Islet of Langerhans (tissue), 1 donor: ENCODE measurements around the gene CYP27B1.
"Not testable (repeated sequence)": the region's sequence is repeated elsewhere in the genome, so short reads cannot be mapped to it uniquely, and the experiment has no call there.

Experiments used
- FAIRE-seq: peaks from one replicate; lab custom pipeline; 2011; peaks lifted over from hg19 to GRCh38; lab: Jason Lieb, UNC

Gene CYP27B1

DNA sequence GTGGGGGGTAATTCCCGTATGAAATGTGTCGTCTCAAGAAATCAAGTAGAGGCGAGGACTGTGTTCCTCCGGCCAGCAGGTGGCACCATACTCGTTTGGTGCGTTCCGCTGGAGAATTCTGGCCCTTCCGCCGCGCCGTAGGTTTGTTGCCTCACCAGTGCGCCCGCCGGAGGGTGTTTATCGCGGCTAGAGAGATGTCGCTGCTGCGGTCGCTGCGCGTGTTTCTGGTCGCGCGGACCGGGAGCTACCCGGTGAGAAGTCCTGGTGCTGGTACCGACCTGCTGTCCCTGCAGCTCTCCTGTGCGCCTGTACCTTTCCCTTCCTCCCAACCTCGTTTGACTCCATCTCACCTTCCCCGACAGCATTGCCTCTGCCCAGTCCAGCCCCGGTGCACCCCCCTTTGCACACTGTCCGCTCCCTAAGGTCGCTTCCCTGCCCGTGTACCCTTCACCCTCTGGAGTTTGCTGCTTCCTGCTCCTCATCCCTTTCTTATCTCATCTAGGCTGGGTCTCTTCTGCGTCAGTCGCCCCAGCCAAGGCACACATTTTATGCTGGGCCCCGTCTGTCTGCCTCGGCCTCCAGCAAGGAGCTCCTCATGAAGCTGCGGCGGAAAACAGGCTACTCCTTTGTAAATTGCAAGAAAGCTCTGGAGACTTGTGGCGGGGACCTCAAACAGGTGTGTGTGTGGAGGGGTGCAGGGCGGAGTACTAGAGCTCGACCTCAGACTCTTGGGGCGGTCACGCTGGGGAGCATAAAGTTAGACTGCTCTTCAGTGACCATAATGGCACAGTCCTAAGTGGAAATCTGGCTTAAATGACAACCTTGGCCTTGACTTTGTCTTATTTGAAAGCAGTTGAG is 16.0 kb upstream of the CYP27B1 start, which contains the start of gene TSFM:
Gene TSFM, plus strand, starts transcription at position 180 of the 858 bp plus-strand sequence. Its CDS starts 15 bp downstream, at position 195.
- no peak for FAIRE-seq

GRCh38 chr12:57782243-57782607 is 15.3 kb upstream of the CYP27B1 start:
- FAIRE-seq: no peak

- no peak for FAIRE-seq
These were observed 14.9 kb upstream of the CYP27B1 start for GRCh38 chr12:57781801-57782200.

DNA sequence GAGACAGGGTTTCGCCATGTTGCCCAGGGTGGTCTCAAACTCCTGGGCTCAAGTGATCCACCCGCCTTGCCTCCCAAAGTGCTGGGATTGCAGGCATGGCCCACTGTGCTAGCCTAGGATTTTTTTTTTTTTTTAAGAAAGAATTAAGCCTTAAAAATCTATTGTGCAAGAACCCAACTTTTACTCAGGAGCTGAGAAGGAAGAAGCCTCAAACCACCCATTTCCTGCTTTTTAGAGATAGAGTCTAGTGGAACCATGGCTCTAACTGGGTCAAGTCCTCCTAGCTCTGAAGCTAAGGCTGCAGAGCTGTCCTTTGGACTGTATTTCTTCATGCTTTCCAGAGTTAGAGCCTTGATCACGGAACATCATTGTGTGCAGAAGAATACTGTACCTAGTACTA is 14.4 kb upstream of the CYP27B1 start:
- no peak for FAIRE-seq

DNA sequence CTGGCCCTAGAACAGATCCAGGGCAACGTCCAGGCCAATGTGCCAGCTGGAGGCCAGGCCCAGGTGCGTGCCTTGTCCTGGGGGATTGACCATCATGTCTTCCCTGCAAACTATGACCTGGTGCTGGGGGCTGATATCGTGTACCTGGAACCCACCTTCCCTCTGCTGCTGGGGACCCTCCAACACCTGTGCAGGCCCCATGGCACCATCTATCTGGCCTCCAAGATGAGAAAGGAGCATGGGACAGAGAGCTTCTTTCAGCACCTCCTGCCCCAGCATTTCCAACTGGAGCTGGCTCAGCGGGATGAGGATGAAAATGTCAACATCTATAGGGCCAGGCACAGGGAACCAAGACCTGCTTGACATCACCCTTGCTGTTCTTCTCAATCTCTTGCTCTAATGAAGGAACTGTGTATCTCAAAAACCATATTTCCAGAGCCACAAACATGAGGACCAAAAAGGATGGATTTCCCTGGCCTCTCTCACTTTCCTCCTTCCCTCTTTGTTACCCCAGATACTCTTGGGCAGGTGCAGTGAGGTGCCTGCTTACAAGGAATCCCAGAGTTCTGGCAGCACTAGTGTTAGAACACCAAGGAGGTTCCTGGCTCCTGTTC is 13.5 kb upstream of the CYP27B1 start:
- FAIRE-seq: no peak

GRCh38 chr12:57779736-57780135 is 12.9 kb upstream of the CYP27B1 start:
- FAIRE-seq: no peak

GRCh38 chr12:57777911-57778310 is 11.0 kb upstream of the CYP27B1 start:
- no peak for FAIRE-seq

DNA sequence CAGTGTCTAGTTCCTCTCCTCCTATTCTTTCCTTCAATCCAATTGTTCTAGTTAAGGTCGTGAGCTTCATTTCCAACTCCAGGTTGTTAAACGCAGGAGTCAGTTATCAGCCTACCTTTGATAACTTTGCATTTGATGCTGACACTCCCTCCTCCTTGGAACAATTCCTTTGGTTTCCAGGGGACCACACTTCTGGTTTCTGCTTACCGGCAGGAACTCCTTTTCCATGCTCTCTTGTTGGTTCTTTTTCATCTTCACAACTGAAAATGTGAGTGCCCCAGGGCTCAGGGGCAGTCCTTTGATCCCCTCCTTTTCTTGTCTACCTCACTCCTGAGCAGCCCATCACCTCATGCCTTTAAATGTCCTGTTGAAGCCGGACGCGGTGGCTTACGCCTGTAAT is 10.5 kb upstream of the CYP27B1 start:
- FAIRE-seq: no peak

GRCh38 chr12:57776247-57776587 is 9.3 kb upstream of the CYP27B1 start:
- no peak for FAIRE-seq

DNA sequence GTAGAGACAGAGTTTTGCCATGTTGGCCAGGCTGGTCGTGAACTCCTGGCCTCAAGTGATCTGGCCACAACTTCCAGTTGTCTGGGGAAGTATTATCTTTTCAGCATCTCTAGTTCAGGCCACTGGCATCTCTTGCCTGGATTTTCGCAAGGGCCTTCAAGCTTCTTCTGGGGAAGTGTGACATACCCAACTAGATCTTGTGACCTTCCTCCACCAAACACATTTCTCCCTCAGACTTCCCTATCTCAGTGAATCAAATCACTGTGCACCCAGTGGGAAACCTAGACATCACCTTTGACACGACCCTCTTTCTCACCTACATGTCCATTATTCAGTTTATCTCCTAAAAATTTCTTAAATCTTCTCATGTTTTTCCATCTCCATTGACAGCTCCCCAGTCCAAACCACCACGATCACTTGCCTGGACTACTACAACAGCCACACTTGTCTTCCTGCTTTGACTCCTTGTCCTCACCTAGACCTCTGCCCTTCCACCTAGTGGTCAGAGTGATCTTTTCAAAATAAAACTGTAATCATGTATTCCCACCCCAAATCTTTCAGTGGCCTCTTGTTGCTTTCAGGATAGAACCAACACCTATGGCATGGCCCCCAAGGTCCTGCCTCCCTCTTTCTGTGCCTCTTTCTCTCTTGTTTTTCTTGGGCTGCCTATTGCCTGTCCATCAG is 8.8 kb upstream of the CYP27B1 start:
- no peak for FAIRE-seq

DNA sequence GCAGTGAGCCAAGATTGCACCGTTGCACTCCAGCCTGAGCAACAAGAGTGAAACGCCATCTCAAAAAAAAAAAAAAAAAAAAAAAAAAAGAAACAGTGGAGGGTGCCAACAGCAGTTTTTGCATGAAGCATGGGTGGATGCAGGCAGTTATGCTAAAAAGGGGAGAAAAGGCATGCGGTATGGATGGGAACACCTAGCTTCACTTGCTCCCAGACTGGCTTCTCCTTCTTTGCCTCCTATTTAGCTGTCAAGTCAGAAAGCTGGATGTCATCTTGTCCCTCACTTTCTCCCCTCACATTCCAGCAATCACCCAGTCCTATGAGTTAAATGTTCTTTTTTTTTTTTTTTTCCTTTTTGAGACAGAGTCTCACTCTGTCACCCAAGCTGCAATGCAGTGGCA is 8.2 kb upstream of the CYP27B1 start:
- FAIRE-seq: no peak

DNA sequence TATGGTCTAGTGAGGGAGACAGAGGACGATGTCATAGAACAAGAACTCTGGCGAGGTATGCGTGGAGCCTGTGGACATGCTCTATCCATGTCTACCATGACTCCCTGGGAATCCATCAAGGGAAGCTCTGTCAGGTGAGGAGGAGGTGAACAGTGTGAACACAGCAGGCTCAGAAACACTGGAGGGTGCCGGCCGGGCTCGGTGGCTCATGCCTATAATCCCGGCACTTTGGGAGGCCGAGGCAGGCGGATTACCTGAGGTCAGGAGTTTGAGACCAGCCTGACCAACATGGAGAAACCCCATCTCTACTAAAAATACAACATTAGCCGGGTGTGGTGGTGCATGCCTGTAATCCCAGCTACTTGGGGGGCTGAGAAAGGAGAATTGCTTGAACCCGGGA is 7.8 kb upstream of the CYP27B1 start:
- not testable (repeated sequence) for FAIRE-seq

DNA sequence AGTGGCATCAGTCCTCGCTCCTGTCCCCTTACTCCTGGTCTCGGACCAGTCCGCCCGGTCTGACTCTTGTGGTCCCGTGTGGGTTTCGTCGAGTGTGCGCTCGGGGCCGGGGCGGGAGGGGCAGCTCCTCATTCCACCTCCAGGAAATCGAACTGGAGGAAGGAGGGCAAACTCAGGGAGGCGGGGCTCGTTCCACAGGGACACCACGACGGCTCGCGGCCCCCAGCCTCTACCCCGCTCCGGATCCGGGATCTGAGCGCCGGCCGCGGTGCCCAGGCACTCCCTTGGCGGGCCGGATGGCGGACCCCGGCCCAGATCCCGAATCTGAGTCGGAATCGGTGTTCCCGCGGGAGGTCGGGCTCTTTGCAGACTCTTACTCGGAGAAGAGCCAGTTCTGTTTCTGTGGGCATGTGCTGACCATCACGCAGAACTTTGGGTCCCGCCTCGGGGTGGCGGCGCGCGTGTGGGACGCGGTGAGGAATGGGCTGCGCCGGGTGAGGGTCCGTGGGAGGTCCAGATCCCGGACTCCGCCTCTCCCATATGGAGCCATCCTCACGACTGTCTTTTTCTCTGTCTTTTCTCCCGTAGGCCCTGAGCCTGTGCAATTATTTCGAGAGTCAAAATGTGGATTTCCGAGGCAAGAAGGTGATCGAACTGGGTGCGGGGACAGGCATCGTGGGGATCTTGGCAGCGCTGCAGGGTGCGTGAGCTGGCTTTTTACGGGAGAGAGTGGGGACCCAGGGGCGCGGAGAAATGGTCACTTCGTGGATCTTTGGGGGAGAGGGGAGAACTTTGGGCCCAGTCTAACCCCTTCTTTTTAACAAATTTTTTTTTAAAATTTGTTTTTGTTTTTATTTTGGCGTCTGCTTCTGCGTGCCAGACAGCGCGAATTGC is 5.8 kb upstream of the CYP27B1 start, which contains the start of gene EEF1AKMT3:
Gene EEF1AKMT3, plus strand, starts transcription at position 186 of the 894 bp plus-strand sequence. Its CDS starts 111 bp downstream, at position 297.
- no peak for FAIRE-seq

DNA sequence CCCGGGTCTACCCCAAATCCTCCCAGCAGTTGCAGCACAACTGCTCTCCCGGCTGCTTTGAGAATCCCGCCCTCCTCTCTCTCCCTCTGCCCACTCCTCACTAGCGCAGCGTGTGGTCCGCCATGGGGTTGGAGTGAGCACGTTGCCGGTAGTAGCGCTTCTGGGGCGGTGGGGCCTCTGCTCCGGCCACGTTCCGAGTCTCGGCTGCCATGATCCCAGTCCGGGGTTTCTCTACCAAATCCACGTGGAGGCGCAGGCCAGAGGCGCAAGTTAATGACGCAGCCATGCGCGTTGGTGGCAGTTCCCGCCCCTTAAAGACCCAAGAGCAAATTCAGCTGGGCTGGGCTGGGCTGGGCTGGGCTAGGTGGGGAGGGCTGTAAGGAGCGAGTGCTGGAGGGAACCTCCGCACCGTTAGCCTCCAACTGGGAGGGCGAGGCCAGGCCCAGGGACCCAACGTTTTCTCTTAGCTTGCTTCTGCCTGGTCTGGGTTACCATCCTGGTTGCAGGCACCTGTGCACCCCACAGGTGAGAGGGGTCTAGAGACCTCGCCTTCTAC is 5.1 kb upstream of the CYP27B1 start, which contains the start of gene METTL1:
Gene METTL1, minus strand, starts transcription at position 233 of the 556 bp plus-strand sequence. Its CDS starts 22 bp downstream, at position 211.
- no peak for FAIRE-seq

DNA sequence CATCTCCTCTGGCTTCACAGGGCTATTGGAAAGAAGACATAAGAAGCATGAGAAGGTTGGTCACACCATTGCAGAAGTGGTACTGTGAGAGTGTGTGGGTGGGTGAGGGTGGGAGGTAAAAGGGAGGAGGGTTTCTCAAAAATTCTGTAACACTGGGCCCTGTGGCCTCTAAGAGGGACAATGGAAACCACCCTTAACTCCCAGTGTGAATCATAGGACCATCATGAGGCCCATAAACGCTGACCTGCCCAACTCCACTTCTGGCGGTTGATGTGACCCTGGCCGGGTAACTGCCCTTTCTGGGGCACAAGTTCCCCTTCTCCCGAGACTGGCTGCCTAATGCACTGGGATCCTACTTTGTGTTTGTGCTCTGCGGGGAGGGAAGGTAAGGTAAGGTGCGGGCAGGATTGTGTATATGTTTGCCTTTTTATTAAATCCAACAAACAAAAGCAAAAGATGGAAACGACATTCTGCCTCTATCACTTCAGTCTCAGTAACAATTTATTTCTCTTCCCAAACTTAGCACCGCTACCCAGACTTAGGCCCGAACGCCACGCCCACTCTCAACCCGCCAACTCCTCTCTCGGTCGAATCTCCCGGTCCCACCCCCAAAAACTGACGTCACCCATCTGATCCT is 4.5 kb upstream of the CYP27B1 start:
- no peak for FAIRE-seq

DNA sequence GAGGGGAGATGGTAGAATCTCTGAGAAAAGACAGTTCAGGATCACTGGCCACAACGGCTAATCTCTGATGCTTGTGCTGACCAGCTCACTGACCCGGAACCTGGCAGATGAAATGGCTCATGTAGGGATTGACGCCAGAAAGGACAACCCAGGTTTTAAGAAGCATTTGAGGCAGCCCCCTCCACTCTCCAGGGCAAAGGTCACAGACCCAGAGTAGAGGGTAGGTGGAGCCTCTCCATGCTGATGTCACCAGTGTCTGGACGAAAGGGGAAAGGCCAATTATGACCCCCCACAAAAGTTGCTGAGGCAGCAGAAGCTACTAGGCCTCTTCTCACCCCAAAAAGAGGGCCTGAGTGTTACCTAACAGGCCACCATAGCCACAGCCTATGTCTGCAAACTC is 3.9 kb upstream of the CYP27B1 start:
- FAIRE-seq: no peak

DNA sequence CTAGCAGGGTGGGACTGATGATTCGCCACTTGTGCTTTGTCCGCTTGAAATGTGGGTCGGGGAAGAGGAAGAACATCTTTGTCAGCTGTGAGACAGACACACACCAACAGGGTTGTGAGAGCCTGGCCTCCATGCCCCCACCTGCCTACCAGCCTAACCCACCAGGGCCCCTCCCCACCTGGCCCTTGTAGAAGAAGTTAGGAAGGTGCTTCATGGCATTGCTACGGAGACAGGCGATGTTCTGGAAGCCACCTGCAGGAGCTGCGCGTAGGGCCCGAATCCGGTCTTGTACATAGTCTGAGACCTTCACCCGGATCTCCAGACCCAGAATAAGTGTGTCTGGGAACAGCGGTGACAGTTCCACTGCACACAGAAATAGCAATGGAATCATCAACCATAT is 2.7 kb upstream of the CYP27B1 start:
- no peak for FAIRE-seq

GRCh38 chr12:57767876-57768275 is 998 bp upstream of the CYP27B1 start:
- no peak for FAIRE-seq

GRCh38 chr12:57767305-57767698 is 424 bp upstream of the CYP27B1 start:
- no peak for FAIRE-seq

DNA sequence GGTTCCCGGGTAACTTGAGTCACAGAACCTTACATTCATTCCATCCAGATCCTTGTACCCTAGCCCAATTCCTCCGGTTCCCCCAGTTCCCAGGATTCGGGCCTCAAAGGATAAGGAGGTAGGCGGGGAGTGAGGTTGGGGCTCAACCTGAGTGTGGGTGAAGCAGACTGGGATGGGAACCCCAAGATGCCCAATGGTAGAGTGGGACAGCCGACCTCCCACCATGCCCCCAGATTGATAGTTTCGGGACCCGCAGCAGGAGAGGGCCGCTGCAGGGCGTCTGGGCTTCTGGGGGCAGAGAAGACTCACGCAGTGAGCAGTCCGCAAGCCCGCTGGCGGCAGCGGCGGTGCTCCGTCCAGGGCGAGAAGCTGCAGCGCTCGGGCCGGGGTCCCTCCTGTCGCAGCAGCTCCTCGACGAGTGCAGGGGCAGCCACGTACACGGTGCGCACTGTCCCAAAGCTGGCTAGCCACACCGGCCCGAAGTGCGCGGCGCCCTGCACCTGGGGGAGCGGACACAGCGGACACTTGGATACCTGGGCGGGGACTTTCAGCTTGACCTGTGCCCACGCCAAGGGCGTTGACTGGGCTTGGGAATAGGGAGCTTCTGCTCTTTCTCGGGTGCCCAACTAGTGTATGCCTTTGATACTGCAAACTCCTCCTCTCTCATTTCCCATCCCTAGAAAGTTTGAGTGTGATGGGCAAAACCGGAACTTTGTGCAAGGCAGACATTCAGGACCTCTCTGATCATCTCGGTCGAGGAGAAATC is 997 bp downstream of the CYP27B1 start:
- FAIRE-seq: no peak
